Measurements from ENCODE around the gene PDE9A. TPM values are rescaled to one million over a fixed set of nuclear protein-coding genes. Genes with fewer than 3 reads are reported as not detected.

Gene PDE9A
- total RNA-seq, 1 experiment from 2014 or later: 31.9 TPM

- no peaks in the 10 kb centered on the region for H4K20me1 ChIP-seq (ENCODE audit: control insufficient read depth, insufficient read depth, insufficient read length)
- no peak for DNase-seq
- no peak overlapping the region for H3K4ac ChIP-seq (ENCODE audit: low read depth, low read length)
Measured at GRCh38 chr21:42630626-42631025, 22.8 kb upstream of the PDE9A start.

More at GRCh38 chr21:42630626-42631025, 22.8 kb upstream of the PDE9A start:
- peaks cover 11% of the 10 kb centered on the region in 2 experiments for H3K4me1 Mint-ChIP-seq
- no peak overlapping the region for H2BK20ac ChIP-seq (ENCODE audit: low read depth, low read length, poor library complexity, severe bottlenecking)
- H3K79me1 ChIP-seq (ENCODE audit: insufficient read depth, low read depth, low read length, poor library complexity, severe bottlenecking): no peaks in the 10 kb centered on the region
- peaks cover 11% of the 10 kb centered on the region for H3K27me3 Mint-ChIP-seq (ENCODE audit: low read depth)
- no peak overlapping the region for H2BK15ac ChIP-seq (ENCODE audit: low read depth, low read length)
- no peak overlapping the region for H3K56ac ChIP-seq (ENCODE audit: insufficient read length, low read depth, low read length)
- H4K5ac ChIP-seq (ENCODE audit: insufficient read length, low read depth, low read length): no peak overlapping the region
- no peak overlapping the region for H2BK120ac ChIP-seq (ENCODE audit: low read depth, low read length, poor library complexity, severe bottlenecking)
- H3K23ac ChIP-seq (ENCODE audit: insufficient read length, low read depth, low read length): no peak overlapping the region
- H3T11ph ChIP-seq (ENCODE audit: low read length): no peak overlapping the region
- H3K9me3 ChIP-seq (ENCODE audit: control insufficient read depth, low read depth, low read length): no peaks in the 10 kb centered on the region
- no peaks in the 10 kb centered on the region for H3K36me3 Mint-ChIP-seq (ENCODE audit: insufficient read depth in 1 of 3, low read depth in 3 of 3)
- H4K8ac ChIP-seq (replicated peaks; ENCODE audit: insufficient read length, low read depth, low read length): no peak overlapping the region
- H3K79me2 ChIP-seq (ENCODE audit: insufficient read depth, low read length): no peaks in the 10 kb centered on the region
- H3K27ac ChIP-seq (ENCODE audit: insufficient read length, low read depth, low read length): no peak overlapping the region
- H3K4me3 Mint-ChIP-seq: no peak overlapping the region
- no peaks in the 10 kb centered on the region for H3K27me3 ChIP-seq (ENCODE audit: insufficient read depth, low read length)
- no CpG with 5 or more reads among the region's 9 CpGs for whole genome bisulfite sequencing (ENCODE audit: extremely low coverage, insufficient read length, low lambda C conversion rate)
- no peak overlapping the region for H3K9ac ChIP-seq (ENCODE audit: extremely low read depth, insufficient read length, low read length)
- no peak overlapping the region for H4K91ac ChIP-seq (ENCODE audit: insufficient read length, low read depth, low read length)
- H2AFZ ChIP-seq (ENCODE audit: low read length): no peak overlapping the region
- H2BK12ac ChIP-seq (ENCODE audit: insufficient read length, low read depth, low read length): no peak overlapping the region
- H3K27ac Mint-ChIP-seq: no peak overlapping the region
- no peak overlapping the region for H2AK5ac ChIP-seq (ENCODE audit: insufficient read length, low read length)
- no peak overlapping the region for H3K4me2 ChIP-seq (ENCODE audit: insufficient read depth, insufficient read length, low read length)
- no peaks in the 10 kb centered on the region for H3K9me3 Mint-ChIP-seq
- H3K14ac ChIP-seq (ENCODE audit: insufficient read depth, low read length): no peak overlapping the region
- peaks cover 5% of the 10 kb centered on the region for H3K23me2 ChIP-seq (ENCODE audit: insufficient read length, low read depth, low read length, poor library complexity, severe bottlenecking)
- H2BK5ac ChIP-seq (ENCODE audit: insufficient read length, low read length): no peak overlapping the region
- H3K4me1 ChIP-seq (ENCODE audit: insufficient read depth, low read length): no peaks in the 10 kb centered on the region; the same call in 1 of the 2 replicates
- no peak for TF ChIP-seq CTCF (conservative IDR thresholded peaks at IDR 0.05)
- no peak overlapping the region for H3K18ac ChIP-seq (ENCODE audit: insufficient read length, low read depth, low read length)
